ENCODE results near the gene NOL9.
"Not testable (repeated sequence)": the region's sequence is repeated elsewhere in the genome, so short reads cannot be mapped to it uniquely, and the experiment has no call there.

Gene NOL9

DNA sequence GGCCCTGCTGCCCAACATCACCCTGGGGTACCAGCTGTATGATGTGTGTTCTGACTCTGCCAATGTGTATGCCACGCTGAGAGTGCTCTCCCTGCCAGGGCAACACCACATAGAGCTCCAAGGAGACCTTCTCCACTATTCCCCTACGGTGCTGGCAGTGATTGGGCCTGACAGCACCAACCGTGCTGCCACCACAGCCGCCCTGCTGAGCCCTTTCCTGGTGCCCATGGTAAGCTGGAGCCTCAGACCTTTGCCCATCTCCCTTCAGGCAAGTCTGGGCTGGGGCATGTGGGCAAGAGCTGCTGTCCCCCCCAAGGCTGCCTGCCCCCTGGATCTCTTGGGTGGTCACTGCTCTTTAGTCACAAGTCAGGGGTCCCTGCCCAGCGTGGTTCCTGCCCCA, 16.7 kb upstream of the NOL9 start:
- DNase-seq = no peak

DNA sequence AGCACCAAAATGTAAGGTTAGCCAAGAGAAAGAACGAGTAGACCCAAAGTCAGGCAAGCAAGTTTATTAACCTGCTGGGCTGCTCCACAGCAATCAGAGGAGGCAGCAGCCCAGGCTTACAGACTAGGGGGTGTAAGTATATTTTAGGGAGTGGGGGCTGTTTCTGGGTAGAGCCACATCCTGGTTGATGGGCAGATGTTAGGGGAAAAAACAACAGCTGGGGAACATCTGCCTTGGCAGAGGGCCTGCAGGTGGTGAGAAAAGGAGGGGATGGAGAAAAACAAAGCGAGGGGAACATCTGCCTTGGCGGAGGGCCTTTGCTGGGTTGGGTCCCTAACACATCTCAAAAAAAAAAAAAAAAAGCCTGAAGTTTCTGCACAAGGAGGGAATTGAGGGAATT, 15.8 kb upstream of the NOL9 start:
- DNase-seq = no peak

DNA sequence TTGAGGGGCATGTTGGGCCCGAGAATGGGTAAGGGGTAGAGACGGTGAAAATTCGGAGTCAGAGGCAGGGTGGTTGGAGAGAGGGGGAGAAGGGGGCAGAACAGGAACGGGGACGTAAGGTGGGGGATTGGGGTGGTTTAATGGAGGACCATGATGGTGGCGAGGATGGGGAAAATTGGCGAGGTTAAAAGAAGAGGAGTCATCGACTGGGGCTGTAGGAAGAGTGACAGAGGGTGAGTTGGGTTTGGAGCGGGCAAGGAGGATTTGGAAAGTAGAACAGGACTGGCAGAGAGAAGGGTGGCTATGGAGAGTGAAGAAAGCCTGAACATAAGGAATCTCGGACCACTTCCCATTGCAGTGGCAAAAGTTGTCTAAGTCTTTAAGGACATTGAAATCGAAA, 14.7 kb upstream of the NOL9 start:
- no peak for DNase-seq

DNA sequence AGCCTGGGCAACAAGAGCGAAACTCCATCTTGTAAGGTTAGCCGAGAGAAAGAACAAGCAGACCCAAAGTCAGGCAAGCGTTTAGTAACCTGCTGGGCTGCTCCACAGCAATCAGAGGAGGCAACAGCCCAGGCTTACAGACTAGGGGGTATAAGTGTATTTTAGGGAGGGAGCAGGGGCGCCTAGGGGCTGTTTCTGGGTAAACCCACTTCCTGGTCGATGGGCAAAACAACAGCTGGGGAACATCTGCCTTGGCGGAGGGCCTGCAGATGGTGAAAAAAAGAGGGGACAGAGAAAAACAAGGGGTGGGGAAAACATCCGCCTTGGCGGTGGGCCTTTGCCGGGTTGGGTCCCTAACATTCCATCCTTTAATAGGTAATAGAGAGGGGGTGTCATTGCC, 6.0 kb upstream of the NOL9 start:
- no peak for DNase-seq

DNA sequence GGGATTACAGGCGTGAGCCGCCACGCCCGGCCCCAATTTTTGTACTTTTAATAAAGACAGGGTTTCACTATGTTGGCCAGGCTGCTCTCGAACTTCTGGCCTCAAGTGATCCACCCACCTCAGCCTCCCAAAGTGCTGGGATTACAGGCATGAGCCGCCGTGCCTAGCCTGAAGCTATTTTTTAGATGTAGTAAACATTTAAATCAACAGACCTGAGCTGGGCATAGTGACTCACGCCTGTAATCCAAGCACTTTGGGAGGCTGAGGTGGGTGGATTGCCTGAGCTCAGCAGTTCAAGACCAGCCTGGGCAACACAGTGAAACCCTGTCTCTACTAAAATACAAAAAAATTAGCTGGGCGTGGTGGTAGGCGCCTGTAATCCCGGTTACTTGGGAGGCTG, 4.8 kb upstream of the NOL9 start:
- not testable (repeated sequence) for DNase-seq

DNA sequence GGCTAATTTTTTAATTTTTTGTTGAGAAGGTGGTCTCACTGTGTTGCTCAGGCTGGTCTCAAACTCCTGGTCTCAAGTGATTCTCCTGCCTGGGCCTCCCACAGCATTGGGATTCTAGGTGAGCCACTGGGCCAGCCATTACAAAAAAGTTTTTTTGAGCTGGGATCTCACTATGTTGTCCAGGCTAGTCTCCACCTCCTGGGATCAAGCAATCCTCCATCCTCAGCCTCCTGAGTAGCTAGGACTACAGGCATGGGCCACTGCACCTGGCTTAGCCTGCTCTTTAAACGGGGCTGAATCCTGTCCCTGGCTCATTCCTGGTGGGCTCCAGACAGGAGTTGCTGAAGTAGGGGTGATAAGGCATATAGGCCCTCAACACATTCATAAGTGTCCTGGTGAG, 3.3 kb upstream of the NOL9 start:
- DNase-seq = no peak

DNA sequence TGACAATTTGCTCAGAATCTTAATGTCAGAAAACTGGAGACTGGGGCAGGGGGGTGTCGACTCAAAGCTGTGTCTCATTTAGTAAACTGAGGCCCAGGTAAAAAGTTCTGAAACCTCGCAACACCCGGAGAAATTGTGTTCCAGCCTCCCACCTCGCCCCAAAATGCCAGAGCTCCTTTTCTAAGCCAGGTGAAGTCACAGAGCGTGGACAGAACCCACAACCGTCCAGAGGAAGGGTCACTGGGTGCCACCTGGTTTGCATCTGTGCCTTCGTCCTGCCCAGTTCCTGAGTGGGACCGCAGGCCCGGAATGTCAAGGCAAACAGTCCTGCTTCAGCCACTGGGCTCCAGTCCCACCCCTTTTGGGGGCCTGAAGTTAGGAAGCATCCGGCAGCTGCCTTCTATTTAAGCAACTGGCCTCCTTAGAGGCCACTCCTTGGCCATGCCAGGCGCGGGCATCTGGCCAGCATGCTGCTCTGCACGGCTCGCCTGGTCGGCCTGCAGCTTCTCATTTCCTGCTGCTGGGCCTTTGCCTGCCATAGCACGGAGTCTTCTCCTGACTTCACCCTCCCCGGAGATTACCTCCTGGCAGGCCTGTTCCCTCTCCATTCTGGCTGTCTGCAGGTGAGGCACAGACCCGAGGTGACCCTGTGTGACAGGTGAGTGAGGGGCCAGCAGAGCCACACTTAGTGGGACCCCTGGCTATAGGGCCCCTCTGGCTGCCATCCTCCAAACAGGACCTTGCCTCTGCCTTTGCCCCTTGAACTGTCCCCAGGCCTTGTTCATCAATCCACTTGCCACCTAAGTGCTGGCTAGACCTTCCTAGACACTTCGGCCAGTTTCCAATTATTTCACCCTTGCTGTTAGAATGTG, 830 bp upstream of the NOL9 start, which contains the start of gene TAS1R1:
TSS of gene TAS1R1 (plus strand) at position 401 of the 872 bp plus-strand sequence. CDS start at position 468, 67 bp downstream.
- DNase-seq = no peak

DNA sequence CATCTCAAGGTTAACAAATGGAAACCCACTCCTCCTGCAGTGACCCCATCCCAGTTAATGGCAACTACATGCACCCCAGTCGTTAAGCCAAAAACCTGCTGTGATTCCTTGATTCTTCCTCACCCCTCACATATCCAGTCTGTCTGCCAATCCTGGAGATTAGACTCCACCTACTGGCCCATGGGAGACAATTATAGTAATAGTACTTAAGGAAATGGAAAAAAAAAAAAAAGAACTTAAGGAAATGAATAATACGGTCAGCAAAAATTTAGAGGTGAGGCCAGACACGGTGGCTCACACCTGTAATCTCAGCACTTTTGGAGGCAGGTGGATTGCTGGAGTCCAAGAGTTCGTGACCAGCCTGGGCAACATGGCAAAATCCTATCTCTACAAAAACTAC, 7.0 kb downstream of the NOL9 start:
- DNase-seq = no peak

DNA sequence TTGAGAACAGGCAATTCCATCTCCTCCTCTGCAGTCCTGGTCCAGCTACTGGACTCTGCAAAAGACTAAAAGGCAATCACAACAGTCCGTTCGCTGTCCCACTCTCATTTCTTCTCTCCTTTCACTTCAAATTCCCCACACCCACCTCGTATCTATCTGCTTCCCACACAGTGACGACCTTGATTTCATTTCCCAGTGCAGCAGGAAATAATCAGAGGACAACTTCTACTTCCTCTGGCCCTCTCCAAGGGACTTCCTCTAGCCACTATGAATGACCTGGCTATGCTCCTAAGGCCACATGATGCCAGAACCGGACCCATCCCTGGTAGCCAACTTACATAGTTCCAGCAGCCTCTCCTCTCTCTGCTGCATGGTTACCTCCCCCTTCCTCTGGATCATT, 8.0 kb downstream of the NOL9 start:
- DNase-seq = no peak

DNA sequence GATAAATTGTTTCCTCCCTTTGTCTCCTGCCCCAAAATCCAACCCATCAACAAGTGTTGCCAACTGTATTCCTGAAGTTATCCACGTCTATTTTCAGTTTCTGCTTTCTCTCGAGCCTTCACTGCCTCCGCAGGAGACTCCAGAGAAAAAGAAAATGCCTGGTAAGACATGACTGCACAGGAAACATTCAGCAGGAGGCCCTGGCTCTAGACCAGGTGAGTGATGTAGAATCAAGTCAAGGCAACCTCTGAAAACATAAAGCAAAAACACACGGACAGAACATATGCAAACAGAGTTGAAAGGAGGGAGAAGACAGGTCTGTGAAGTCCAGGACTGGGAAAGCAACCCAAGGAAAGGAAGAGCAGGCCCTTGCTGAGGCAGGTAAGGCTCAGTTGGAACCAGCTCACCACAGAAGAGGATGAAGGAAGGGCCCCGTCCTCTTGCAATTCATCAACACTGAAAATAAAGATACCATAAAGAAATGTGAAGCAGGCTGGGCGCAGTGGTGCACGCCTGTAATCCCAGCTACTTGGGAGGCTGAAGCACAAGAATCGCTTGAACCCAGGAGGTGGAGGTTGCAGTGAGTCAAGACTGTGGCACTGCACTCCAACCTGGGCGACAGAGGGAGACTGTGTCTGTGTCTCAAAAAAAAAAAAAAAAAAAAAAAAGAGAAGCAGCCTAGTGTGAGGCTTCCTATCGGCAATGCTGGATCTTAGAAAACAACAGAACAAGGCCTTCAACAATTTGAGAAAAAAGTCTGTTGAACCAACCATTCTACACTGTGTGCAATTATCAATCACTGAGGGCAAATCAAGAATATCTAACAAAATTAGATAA, 8.8 kb downstream of the NOL9 start:
- no peak for DNase-seq

DNA sequence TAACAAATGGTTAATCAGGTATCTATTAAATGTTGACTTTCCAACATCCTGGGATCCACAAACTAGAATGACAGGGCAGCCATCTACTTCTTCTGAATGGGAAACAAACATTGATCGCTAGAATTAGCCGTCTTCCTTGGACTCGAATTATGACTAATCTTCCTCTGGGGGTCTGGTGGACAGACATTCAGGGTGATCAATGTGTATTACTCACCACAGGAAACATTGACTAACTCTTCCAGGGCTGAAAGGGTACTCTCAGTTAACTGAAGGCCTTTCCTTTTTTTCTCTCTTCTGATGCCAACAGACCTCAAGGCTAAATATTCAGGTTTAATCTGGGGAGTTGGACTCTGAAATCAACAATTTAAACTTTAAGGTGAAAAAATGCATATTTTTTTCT, 9.5 kb downstream of the NOL9 start:
- DNase-seq = no peak

DNA sequence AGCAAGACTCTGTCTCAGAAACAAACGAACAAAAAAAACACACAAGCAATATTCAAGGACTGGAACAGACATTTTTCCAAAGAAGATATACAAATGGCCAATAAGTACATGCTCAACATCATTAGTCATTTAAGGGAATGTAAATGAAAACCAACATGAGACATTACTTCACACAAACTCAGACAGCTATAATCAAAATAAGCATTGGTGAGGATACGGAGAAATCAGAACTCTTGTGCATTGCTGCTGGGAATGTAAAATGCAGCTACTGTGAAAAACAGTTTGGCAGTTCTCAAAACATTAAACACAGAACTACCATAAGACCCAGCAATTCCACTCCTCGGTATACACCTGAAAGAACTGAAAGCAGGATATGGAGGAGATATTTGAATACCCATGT, 15.4 kb downstream of the NOL9 start:
- no peak for DNase-seq

DNA sequence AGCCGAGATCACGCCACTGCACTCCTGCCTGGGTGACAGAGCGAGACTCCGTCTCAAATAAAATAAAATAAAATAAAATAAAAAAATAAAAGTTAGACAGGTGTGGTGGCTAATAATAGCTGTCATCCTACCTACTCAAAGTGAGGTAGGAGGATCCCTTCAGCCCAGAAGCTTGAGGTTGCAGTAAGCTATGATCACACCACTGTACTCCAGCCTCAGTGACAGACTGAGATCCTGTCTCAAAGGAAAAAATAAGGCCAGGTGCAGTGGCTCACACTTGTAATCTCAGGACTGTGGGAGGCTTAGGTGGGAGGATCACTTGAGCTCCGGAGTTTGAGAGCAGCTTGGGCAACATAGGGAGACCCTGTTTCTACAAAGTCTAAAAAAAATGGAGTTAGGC, 18.0 kb downstream of the NOL9 start:
- DNase-seq = no peak

DNA sequence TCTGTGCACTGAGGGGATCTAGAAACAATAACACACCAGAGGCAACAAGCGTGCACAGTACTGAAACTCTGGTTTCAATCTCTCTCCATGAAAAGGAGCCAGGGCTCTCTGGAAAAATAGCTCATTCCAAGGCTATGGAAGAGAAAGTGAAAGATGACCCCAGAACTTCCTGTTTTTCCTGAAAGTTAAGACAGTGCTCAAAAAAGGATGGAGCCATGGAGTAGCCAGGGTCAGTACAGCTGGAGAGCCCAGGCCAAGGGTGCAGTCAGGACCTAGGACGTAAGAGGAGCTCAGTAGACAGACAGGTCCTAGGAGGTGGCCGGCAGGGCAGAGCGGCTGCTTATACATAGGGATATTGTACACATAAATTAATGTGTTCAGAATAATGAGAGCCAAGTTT, 19.1 kb downstream of the NOL9 start:
- no peak for DNase-seq

DNA sequence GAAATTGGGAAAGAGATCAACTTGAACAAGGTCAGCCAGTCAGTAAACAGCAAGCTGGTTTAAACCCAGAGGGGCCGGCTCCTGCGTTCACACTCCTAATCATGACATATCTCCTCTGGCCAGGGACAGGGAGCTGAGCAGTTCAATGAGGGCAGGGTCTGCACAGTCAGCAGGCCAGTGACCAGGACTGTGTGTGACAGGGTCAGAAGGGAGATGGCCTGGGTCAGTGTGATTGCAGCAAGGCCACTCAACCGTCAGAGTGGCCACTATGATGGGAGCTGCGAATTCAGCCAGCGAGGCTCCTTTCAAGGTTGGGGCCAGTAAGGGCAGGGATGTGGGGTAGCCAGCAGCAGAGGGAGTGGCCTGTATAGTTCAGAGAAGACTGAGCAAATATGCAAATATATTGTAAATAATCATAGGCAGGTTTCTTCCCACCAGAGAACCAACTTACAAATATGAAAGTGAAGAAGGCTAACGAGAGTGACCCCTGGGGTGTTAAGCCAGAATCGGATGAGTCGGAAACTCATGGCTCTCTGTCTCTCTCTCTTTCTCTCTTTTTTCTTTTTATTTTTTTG, 20.0 kb downstream of the NOL9 start:
- no peak for DNase-seq

DNA sequence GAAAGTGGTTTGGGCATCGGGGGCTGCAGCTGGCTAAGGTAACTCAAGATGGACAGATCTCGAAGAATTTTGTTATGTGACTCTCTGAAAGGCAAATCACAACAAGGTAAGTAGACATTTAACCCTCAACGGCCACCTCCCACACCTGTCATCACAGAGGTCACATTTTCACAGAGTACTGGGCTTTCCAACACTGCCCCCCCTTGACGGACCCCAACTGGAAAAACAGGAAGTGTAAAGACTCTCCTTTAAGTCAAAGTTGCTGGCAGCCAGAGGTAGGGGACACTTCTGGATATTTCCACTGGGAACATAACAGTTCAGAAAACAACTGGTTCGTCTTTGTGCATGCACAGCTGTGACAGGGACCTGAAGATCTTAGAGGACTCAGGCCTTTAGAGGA, 22.3 kb downstream of the NOL9 start:
- no peak for DNase-seq

DNA sequence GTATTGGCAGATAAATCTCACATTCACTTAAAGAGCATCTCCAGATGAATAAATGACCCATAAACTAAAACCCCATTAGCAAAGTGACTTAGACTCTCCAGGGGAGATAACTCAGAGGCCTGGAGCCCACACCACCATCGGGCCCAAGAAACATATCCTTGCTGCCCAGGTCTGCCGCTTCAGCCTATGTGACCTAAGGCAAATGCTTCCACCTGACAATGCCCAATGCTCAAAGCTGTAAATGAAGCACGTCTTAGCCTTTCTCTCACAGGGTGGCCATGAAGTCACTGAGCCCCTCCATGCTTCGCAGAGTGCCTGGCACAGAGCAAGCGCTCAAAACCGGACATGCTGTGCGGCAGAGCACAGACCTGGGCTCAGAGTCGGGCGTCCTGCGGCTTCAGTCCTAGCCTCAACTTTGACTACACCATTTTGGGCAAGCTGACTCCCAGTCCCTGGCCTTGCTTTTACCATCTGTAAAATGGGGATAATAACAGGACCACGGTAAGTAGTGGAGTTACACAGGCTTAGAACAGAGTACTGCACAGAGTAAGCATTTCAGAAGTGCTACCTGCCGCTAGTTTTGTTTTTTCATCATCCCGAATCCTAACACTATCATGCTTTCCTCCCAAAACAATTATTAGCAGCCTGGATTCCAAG, 23.7 kb downstream of the NOL9 start:
- no peak for DNase-seq

DNA sequence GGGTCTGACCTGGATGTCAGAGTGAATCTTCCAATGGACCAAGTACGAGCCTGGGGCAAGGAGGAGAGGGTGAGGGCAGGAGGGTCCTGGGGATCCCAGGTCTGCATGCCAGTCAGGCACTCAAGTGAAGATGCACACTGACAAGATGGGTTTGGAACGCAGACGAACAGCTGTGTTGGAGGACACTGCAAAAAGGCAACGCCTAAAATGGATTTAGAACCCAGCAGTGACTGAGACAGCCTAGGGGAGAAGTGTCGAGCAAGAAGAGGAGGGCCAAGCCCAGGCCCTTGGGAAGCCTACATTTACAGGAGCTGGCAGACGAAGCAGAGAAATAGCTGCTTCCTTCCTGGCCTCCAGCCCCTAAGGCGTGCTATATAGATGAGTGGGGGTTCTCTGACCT, 25.8 kb downstream of the NOL9 start:
- no peak for DNase-seq

DNA sequence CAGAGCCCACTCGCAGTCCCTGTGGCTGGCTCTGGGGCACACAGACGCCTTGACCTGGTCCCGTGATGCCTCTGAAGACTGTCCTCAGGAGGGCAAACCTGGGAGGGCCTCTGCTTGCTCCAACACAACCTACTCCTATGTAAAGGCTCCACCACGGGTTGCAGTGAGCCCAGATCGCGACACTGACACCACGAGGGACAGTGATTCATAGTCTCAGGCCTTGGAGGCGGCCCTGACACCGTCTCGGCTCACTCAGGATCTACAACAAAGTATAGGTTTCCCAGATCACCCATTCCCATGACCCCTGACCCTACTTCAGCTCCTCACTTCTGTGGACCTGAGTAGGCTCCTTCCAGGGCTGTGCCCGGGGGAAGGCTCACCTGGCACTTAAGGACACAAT, 28.0 kb downstream of the NOL9 start:
- DNase-seq = no peak

DNA sequence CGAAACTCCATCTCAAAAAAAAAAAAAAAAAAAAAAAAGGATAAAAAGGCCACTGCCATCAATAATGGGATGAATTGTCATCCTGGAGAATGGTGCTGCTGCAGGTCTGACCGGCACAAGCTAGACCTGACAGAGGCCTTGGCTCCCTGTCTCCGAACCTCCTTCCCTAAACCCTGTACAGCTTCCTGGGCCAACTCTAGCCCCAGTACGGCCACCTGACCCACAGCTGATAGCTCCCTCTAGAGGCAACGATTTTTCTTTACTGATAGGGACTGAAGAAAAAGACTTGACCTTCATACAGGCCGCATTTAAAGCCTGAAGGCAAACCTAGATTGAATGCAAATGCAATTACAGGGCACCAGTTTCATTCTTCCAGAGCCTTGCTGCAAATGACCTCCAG, 30.7 kb downstream of the NOL9 start:
- peak; percentile 20 to 29 for DNase-seq

DNA sequence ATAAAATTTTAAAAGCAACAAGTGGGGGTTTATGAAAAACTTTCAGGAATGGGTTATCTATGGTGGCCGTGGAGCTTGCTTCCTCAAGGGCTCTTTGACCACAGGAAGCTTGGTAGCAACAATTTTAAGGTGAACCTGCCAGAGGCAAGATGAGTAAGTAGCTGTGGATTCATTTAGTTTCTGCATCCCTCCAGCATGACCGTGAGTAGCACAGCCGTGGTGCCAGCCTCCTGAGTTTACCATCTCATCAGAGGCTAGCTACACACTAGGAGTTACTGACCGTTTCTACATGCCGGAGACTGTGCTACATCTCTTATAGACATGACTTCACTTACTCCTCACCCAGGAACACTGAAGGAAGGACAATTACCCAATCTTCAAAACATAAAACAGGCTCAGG, 32.8 kb downstream of the NOL9 start:
- DNase-seq = no peak

DNA sequence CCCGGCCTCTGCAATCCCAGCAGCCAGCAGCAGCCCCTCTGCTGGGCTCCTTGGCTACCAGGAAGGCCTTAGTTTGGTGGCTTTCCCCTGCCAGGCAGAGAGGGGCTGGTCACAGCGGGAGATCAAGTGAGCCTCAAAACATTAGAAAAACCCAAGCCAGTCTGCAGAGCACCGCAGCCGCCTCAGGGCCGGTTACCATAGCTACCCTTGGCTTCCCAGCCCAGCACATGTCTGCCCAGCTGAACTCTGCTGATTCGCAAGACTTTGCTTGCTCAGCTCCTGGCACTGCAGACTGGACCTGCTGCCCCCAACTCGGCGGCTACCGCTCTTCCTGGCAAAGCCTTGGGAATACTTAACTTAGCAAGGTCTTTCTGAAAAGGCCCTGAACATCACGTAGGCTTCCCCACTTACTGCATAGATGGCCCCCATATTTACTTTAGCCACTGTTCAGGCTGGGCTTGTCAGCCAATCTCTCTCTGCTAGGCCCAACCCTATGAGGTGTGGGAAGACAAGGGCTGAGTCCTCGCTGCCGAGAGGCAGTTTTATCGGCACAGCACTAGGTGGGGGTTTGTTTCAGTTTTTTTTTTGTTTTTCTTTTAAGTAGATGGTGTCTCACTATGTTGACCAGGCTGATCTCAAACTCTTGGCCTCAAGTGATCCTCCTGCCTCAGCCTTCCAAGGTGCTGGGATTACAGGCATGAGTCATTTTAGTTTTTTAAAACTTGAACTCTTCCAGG, 34.2 kb downstream of the NOL9 start:
- DNase-seq = no peak
